Measurements from ENCODE around the gene RING1. TPM values are rescaled to one million over a fixed set of nuclear protein-coding genes. Genes with fewer than 3 reads are reported as not detected.

The RING1 gene
- total and polyA plus RNA-seq, 12 donors, result 26.5 to 35.1 (median 28.3) TPM

DNA sequence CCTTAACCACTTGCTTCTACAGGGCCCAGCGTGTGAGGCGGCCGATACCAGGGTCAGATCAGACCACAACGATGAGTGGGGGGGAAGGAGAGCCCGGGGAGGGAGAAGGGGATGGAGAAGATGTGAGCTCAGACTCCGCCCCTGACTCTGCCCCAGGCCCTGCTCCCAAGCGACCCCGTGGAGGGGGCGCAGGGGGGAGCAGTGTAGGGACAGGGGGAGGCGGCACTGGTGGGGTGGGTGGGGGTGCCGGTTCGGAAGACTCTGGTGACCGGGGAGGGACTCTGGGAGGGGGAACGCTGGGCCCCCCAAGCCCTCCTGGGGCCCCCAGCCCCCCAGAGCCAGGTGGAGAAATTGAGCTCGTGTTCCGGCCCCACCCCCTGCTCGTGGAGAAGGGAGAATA is 2.8 kb downstream of the RING1 start:
- H3K4me3 ChIP-seq, result no peak overlapping the region
- no peak for TF ChIP-seq CTCF (IDR thresholded peaks at IDR 0.05)
- intact Hi-C loops (cut with DNase I), result loop anchor here in 1 of 10 donors (5.0 kb wide), 1 partner anchor 36 kb away; no protein-coding TSS in a partner anchor
- 83 to 88% methylated on average over 15 to 17 of the region's 17 CpGs for WGBS, 2 donors
- H3K27ac ChIP-seq, result no peak overlapping the region
- DNase-seq (no peak), ATAC-seq (no peak)
- H3K27me3 ChIP-seq, result peaks cover 0 to 16% (median 0%) of the 10 kb centered on the region in 7 donors
- peaks cover 6 to 45% (median 25%) of the 10 kb centered on the region in 9 donors for H3K4me1 ChIP-seq
- no peaks in the 10 kb centered on the region for H3K9me3 ChIP-seq
- H3K36me3 ChIP-seq, result peaks cover 0 to 31% (median 11%) of the 10 kb centered on the region in 9 donors

DNA sequence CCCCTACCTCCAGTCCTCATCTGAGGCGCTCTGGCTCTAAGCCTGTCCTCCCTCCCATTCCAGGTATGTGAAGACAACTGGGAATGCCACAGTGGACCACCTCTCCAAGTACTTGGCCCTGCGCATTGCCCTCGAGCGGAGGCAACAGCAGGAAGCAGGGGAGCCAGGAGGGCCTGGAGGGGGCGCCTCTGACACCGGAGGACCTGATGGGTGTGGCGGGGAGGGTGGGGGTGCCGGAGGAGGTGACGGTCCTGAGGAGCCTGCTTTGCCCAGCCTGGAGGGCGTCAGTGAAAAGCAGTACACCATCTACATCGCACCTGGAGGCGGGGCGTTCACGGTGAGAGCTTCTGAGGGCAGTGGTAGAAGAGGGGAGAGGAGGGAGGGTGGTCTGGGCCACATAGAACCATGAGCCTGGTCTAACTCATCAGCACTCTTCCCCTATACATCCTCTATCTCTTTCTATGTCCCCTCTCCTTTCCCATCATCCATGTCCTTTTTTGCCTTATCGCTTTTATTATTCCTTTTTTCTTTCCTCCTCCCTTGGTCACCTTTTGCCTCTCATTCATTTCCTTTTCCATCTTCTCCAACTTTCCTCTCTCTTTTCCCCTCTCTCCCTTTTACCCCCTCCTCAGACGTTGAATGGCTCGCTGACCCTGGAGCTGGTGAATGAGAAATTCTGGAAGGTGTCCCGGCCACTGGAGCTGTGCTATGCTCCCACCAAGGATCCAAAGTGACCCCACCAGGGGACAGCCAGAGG is 3.5 kb downstream of the RING1 start:
- DNase-seq (no peak), ATAC-seq (no peak)
- WGBS, 2 donors, result 83 to 87% methylated on average over 18 of the region's 18 CpGs
- Histone ChIP-seq H3K27me3 (peaks cover 0 to 16% (median 0%) of the 10 kb centered on the region in 7 donors), H3K36me3 (peaks cover 0 to 31% (median 11%) of the 10 kb centered on the region in 9 donors), H3K27ac (no peak overlapping the region), H3K4me3 (no peak overlapping the region), H3K9me3 (no peaks in the 10 kb centered on the region), H3K4me1 (peaks cover 6 to 45% (median 25%) of the 10 kb centered on the region in 9 donors)
- no peak for TF ChIP-seq CTCF (IDR thresholded peaks at IDR 0.05)
- intact Hi-C loops (cut with DNase I), result loop anchor here in 1 of 10 donors (5.0 kb wide), 1 partner anchor 35 kb away; no protein-coding TSS in a partner anchor

GRCh38 chr6:33212857-33213165 is 4.5 kb downstream of the RING1 start:
- DNase-seq (no peak), ATAC-seq (no peak)
- peaks cover 0 to 16% (median 0%) of the 10 kb centered on the region in 7 donors for H3K27me3 ChIP-seq
- TF ChIP-seq CTCF (IDR thresholded peaks at IDR 0.05), result no peak
- H3K36me3 ChIP-seq, result peaks cover 0 to 31% (median 11%) of the 10 kb centered on the region in 9 donors
- H3K27ac ChIP-seq, result peak overlapping the region in 6 of 10 donors; percentile 13 to 72 (median 50)
- peak overlapping the region; percentile 37 to 70 (median 55) for H3K4me3 ChIP-seq
- H3K9me3 ChIP-seq, result no peaks in the 10 kb centered on the region
- intact Hi-C loops (cut with DNase I), result loop anchor here in 1 of 10 donors (5.0 kb wide), 1 partner anchor 34 kb away; no protein-coding TSS in a partner anchor
- 3 to 5% methylated on average over 6 of the region's 6 CpGs for WGBS, 2 donors
- H3K4me1 ChIP-seq, result peaks cover 2 to 35% (median 21%) of the 10 kb centered on the region in 9 donors

DNA sequence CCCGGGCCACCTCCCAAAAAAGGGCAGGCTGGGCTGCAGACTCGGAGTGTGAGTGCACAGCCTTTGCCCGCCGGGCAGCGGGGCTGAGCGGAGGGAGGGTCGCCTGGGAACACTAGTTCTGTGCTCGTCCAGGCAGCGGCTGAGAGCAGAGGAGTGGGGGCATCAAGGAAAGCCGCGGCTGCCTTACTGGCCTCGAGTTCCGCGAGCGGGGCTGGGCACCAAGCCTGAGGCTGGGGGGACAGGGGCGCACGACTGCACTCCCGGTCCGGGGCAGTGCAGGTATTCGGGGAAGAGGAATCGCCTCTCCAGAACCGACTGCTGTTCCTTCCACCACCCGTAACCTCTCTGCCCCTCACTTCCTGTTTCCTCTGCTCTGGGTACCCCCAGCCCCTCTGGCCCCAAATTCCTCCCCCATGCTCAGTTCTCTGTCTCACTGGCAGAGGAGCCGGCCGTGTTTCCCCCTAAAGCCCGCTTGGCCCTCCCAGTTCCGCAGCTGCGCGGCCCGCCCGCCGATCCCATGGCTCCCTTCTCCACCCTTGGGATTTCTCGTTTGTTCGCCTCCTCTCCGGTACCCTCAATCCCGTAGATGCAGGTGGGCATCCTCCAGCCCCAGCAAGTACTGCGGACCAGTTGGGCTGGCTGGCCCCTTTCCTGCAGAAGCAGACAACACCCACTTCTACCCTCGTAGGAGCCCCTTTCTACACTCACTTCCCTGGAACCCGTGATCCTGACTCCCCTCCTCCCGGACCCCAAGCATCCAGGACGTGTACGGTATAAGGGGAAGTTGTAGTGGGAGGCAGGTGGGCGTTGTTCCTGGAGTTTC is 5.1 kb downstream of the RING1 start:
- Histone ChIP-seq H3K4me3 (peak overlapping the region; percentile 37 to 70 (median 55)), H3K36me3 (peaks cover 0 to 31% (median 11%) of the 10 kb centered on the region in 9 donors), H3K27ac (peak overlapping the region in 8 of 10 donors; percentile 13 to 72 (median 32)), H3K4me1 (peaks cover 2 to 35% (median 21%) of the 10 kb centered on the region in 9 donors), H3K27me3 (peaks cover 0 to 16% (median 0%) of the 10 kb centered on the region in 7 donors), H3K9me3 (no peaks in the 10 kb centered on the region)
- ATAC-seq, result peak; percentile 35 to 79 (median 58)
- intact Hi-C loops (cut with DNase I), result loop anchor here in 1 of 10 donors (5.0 kb wide), 1 partner anchor 34 kb away; no protein-coding TSS in a partner anchor
- no peak for DNase-seq
- no peak for TF ChIP-seq CTCF (IDR thresholded peaks at IDR 0.05)
- WGBS, 2 donors, result 0 to 1% methylated on average over 43 of the region's 43 CpGs

Measured in heart right ventricle (tissue), 16 donors.